CD14-positive monocyte (primary cell): ENCODE results near the gene INTS6. TPM values are rescaled to one million over a fixed set of nuclear protein-coding genes. Genes with fewer than 3 reads are reported as not detected.

ENCODE experiments used
- DNase-seq, 3 donors: peaks; one replicate each; pipeline ENCODE4 v3.0.0-alpha.2; 2011 to 2022
- H2AFZ ChIP-seq: 2 replicates; pipeline ENCODE4 v1.6.0; 2012; ENCODE audit warnings: mild to moderate bottlenecking, low read depth, low read length, inconsistent platforms; ENCODE audit not compliant: insufficient read depth, poor library complexity, severe bottlenecking
- H3K27ac ChIP-seq, 2 donors: 1 replicate in 1 of 2; 2 replicates in 1 of 2; pipeline ENCODE4 v1.5.1; 2012 to 2013; ENCODE audit warnings: low read length in 2 of 2, control low read depth in 1 of 2, inconsistent platforms in 1 of 2, low read depth in 1 of 2, mild to moderate bottlenecking in 1 of 2
- H3K27me3 ChIP-seq, 2 donors: one replicate each; pipeline versions ENCODE4 v1.6.0 to v1.6.1; 2011 to 2013; ENCODE audit warnings: low read length in 2 of 2; ENCODE audit not compliant: control insufficient read depth in 2 of 2, insufficient read depth in 2 of 2
- H3K36me3 ChIP-seq, 2 donors: replicated peaks in 1 of 2; 1 replicate in 1 of 2; 2 replicates in 1 of 2; pipeline versions ENCODE4 v1.5.1 to v1.6.1; 2012 to 2013; ENCODE audit warnings: low read length in 2 of 2, control low read depth in 1 of 2, inconsistent platforms in 1 of 2, mild to moderate bottlenecking in 1 of 2; ENCODE audit not compliant: insufficient read depth in 2 of 2, control insufficient read depth in 1 of 2
- H3K4me1 ChIP-seq, 2 donors: 1 replicate in 1 of 2; 2 replicates in 1 of 2; pipeline versions ENCODE4 v1.5.1 to v1.6.1; 2012 to 2013; ENCODE audit warnings: low read length in 2 of 2, control low read depth in 1 of 2, inconsistent platforms in 1 of 2, mild to moderate bottlenecking in 1 of 2, moderate library complexity in 1 of 2; ENCODE audit not compliant: insufficient read depth in 2 of 2, control insufficient read depth in 1 of 2
- H3K4me2 ChIP-seq: replicated peaks from 2 replicates; pipeline ENCODE3; 2012; ENCODE audit warnings: low read length, moderate library complexity, mild to moderate bottlenecking; ENCODE audit not compliant: poor library complexity, severe bottlenecking; ENCODE audit errors: extremely low read depth
- H3K4me3 ChIP-seq, 3 experiments: fragments of 200-600 bp in 1 of 3; sonication (generic) in 1 of 3; replicated peaks in 1 of 3; 1 replicate in 2 of 3; 2 replicates in 1 of 3; pipeline ENCODE4 v1.5.1; 2011 to 2013; ENCODE audit warnings: low read length in 3 of 3, mild to moderate bottlenecking in 3 of 3, control low read depth in 2 of 3, low read depth in 2 of 3, inconsistent platforms in 1 of 3, moderate library complexity in 1 of 3
- H3K79me2 ChIP-seq: 2 replicates; pipeline ENCODE4 v1.6.0; 2012; ENCODE audit warnings: mild to moderate bottlenecking, control low read depth, inconsistent platforms, low read length, moderate library complexity; ENCODE audit not compliant: insufficient read depth
- H3K9ac ChIP-seq: 2 replicates; pipeline ENCODE4 v1.6.0; 2017; ENCODE audit warnings: low read length, mild to moderate bottlenecking; ENCODE audit not compliant: insufficient read depth, poor library complexity, severe bottlenecking
- H3K9me3 ChIP-seq, 2 donors: replicated peaks in 1 of 2; 1 replicate in 1 of 2; 2 replicates in 1 of 2; pipeline versions ENCODE4 v1.5.1 to v1.6.1; 2012 to 2013; ENCODE audit warnings: low read length in 2 of 2, control low read depth in 1 of 2; ENCODE audit not compliant: control insufficient read depth in 1 of 2, insufficient read depth in 1 of 2
- H4K20me1 ChIP-seq: 2 replicates; pipeline ENCODE4 v1.6.0; 2012; ENCODE audit warnings: mild to moderate bottlenecking, low read length, control low read depth, moderate library complexity; ENCODE audit not compliant: insufficient read depth
- H3K27ac Mint-ChIP-seq, 7 donors: one replicate each; pipeline ENCODE4 v1.8.0; 2020; ENCODE audit warnings: mild to moderate bottlenecking in 7 of 7, mixed read lengths in 7 of 7, moderate library complexity in 6 of 7, inconsistent platforms in 2 of 7
- H3K27me3 Mint-ChIP-seq, 3 donors: one replicate each; pipeline ENCODE4 v1.8.0; 2021 to 2022; ENCODE audit warnings: low read depth in 3 of 3, mild to moderate bottlenecking in 3 of 3, mixed read lengths in 3 of 3, moderate library complexity in 3 of 3, inconsistent platforms in 1 of 3
- H3K36me3 Mint-ChIP-seq, 2 donors: one replicate each; pipeline ENCODE4 v1.8.0; 2020; ENCODE audit warnings: mixed read lengths in 2 of 2, inconsistent platforms in 1 of 2, mild to moderate bottlenecking in 1 of 2
- H3K4me1 Mint-ChIP-seq: one replicate; pipeline ENCODE4 v1.8.0; 2020; ENCODE audit warnings: mild to moderate bottlenecking, mixed read lengths
- H3K4me3 Mint-ChIP-seq, 2 donors: one replicate each; pipeline ENCODE4 v1.8.0; 2020; ENCODE audit warnings: mild to moderate bottlenecking in 2 of 2, mixed read lengths in 2 of 2, moderate library complexity in 1 of 2
- H3K9me3 Mint-ChIP-seq, 7 donors: one replicate each; pipeline ENCODE4 v1.8.0; 2020 to 2022; ENCODE audit warnings: mixed read lengths in 7 of 7, mild to moderate bottlenecking in 6 of 7, moderate library complexity in 6 of 7, inconsistent platforms in 2 of 7
- CTCF ChIP-seq: fragments of 200-600 bp; IDR thresholded peaks from one replicate; pipeline ENCODE4 v1.8.0; 2022; ENCODE audit warnings: antibody characterized with exemption, mild to moderate bottlenecking
- WGBS: methylation state at CpG from one replicate; pipeline ENCODE4 v1.1.5; 2013; ENCODE audit warnings: missing lambda C conversion rate; ENCODE audit not compliant: insufficient coverage; 5-methylcytosine and 5-hydroxymethylcytosine counted together
- intact Hi-C, 2 donors: fragments of 100-400 bp; cut with micrococcal nuclease; formaldehyde crosslinking; loops; one replicate each; pipeline versions ENCODE4 v1.15.0 to v1.15.1; 2023
- polyA plus RNA-seq, 3 donors: library from polyadenylated mRNA; depleted of rRNA in 1 of 3; unstranded in 2 of 3; stranded (reverse) in 1 of 3; fragments of 300-500 nt in 2 of 3; fragments of >200 nt in 1 of 3; fragmentation: Illumina TruSeq in 2 of 3; gene quantifications; 1 replicate in 2 of 3; 2 replicates in 1 of 3; pipeline ENCODE4 v1.2.3, GENCODE V29; 2012 to 2021

INTS6 gene
- polyA plus RNA-seq, 3 donors, result 10.8 to 13.2 (median 11.6) TPM

GRCh38 chr13:51502153-51502651 lies 49.4 kb upstream of the INTS6 start:
- Mint-ChIP-seq H3K4me3 (no peak overlapping the region), H3K4me1 (peaks cover 28% of the 10 kb centered on the region), H3K9me3 (peaks cover 0 to 3% (median 0%) of the 10 kb centered on the region in 7 donors), H3K27ac (peak overlapping the region; percentile 1 to 72 (median 58)), H3K27me3 (peaks cover 0 to under 1% (median 0%) of the 10 kb centered on the region in 3 donors), H3K36me3 (no peaks in the 10 kb centered on the region)
- Histone ChIP-seq H3K4me1 (peaks cover 15 to 22% of the 10 kb centered on the region in 2 donors), H3K9ac (no peak overlapping the region), H3K27ac (peak overlapping the region in 1 of 2 donors; percentile 47), H3K9me3 (no peaks in the 10 kb centered on the region), H3K79me2 (no peaks in the 10 kb centered on the region), H3K27me3 (no peaks in the 10 kb centered on the region), H3K36me3 (no peaks in the 10 kb centered on the region), H3K4me2 (peak overlapping the region; percentile 32), H4K20me1 (no peaks in the 10 kb centered on the region), H2AFZ (peak overlapping the region; percentile 48), H3K4me3 (no peak overlapping the region)
- intact Hi-C loops, result no loop called here
- TF ChIP-seq CTCF, result no peak
- peak in 1 of 3 donors; percentile 52 for DNase-seq

- no peaks in the 10 kb centered on the region for H3K9me3 ChIP-seq
- no peaks in the 10 kb centered on the region for H4K20me1 ChIP-seq
- no peaks in the 10 kb centered on the region for H3K36me3 Mint-ChIP-seq
- no peaks in the 10 kb centered on the region for H3K36me3 ChIP-seq
- H3K27me3 ChIP-seq, result no peaks in the 10 kb centered on the region
- H3K27ac ChIP-seq, result peak overlapping the region in 1 of 2 donors; percentile 47
- no peaks in the 10 kb centered on the region for H3K79me2 ChIP-seq
- peak overlapping the region; percentile 32 for H3K4me2 ChIP-seq
- peak overlapping the region; percentile 48 for H2AFZ ChIP-seq
- TF ChIP-seq CTCF, result no peak
- H3K4me3 Mint-ChIP-seq, result no peak overlapping the region
- H3K4me1 ChIP-seq, result peaks cover 15 to 22% of the 10 kb centered on the region in 2 donors
- DNase-seq, result no peak
- WGBS, result no CpG with 5 or more reads among the region's 1 CpG
- H3K27me3 Mint-ChIP-seq, result peaks cover 0 to 5% (median 0%) of the 10 kb centered on the region in 3 donors
- H3K9ac ChIP-seq, result no peak overlapping the region
- H3K9me3 Mint-ChIP-seq, result peaks cover 0 to 3% (median 0%) of the 10 kb centered on the region in 7 donors
- no peak overlapping the region for H3K4me3 ChIP-seq
- peaks cover 28% of the 10 kb centered on the region for H3K4me1 Mint-ChIP-seq
- H3K27ac Mint-ChIP-seq, result peak overlapping the region in 6 of 7 donors; percentile 46 to 80 (median 70)
- intact Hi-C loops, result no loop called here
Measured at GRCh38 chr13:51501592-51502152, 48.8 kb upstream of the INTS6 start.
